Mesenchymal stem cell (in vitro differentiated cells and primary cell): Measurements from ENCODE around the gene MTFR1L.

Source experiments
- DNase-seq: peaks from one replicate; pipeline ENCODE4 v3.0.0-alpha.2; 2013
- H2AFZ ChIP-seq: one replicate; pipeline ENCODE4 v1.6.1; 2013; ENCODE audit warnings: low read depth, mild to moderate bottlenecking, control low read depth, inconsistent platforms, low read length, moderate library complexity
- H2AK5ac ChIP-seq: 2 replicates; pipeline ENCODE4 v1.6.1; 2013; ENCODE audit warnings: low read length, moderate library complexity, mild to moderate bottlenecking, inconsistent platforms; ENCODE audit not compliant: severe bottlenecking
- H2BK120ac ChIP-seq: one replicate; pipeline ENCODE4 v1.6.1; 2013; ENCODE audit warnings: low read depth, mild to moderate bottlenecking, inconsistent platforms, low read length, moderate library complexity
- H2BK12ac ChIP-seq, 2 experiments: one replicate each; pipeline ENCODE4 v1.6.1; 2013; ENCODE audit warnings: inconsistent platforms in 2 of 2, low read length in 2 of 2, mild to moderate bottlenecking in 2 of 2, moderate library complexity in 2 of 2, control low read depth in 1 of 2
- H2BK15ac ChIP-seq: one replicate; pipeline ENCODE4 v1.6.1; 2013; ENCODE audit warnings: mild to moderate bottlenecking, low read depth, inconsistent platforms; ENCODE audit not compliant: poor library complexity, severe bottlenecking
- H2BK5ac ChIP-seq: 2 replicates; pipeline ENCODE4 v1.6.1; 2013; ENCODE audit warnings: low read depth, mild to moderate bottlenecking, low read length, control low read depth, inconsistent platforms; ENCODE audit not compliant: poor library complexity, severe bottlenecking
- H3K14ac ChIP-seq, 2 experiments: one replicate each; pipeline ENCODE4 v1.6.1; 2013; ENCODE audit warnings: inconsistent platforms in 2 of 2, low read length in 2 of 2, control low read depth in 1 of 2, mild to moderate bottlenecking in 1 of 2, moderate library complexity in 1 of 2
- H3K18ac ChIP-seq, 2 experiments: one replicate each; pipeline ENCODE4 v1.6.1; 2013; ENCODE audit warnings: inconsistent platforms in 2 of 2, low read length in 2 of 2, control low read depth in 1 of 2, low read depth in 1 of 2, mild to moderate bottlenecking in 1 of 2
- H3K23ac ChIP-seq, 2 experiments: one replicate each; pipeline ENCODE4 v1.6.1; 2013; ENCODE audit warnings: inconsistent platforms in 2 of 2, low read length in 2 of 2, mild to moderate bottlenecking in 2 of 2, moderate library complexity in 2 of 2, control low read depth in 1 of 2
- H3K27ac ChIP-seq: 2 replicates; pipeline ENCODE4 v1.5.1; 2013; ENCODE audit warnings: mild to moderate bottlenecking, moderate library complexity, low read length, control low read depth, inconsistent platforms; ENCODE audit not compliant: poor library complexity, severe bottlenecking
- H3K27me3 ChIP-seq, 2 experiments: 2 replicates each; pipeline versions ENCODE4 v1.6.1 to v1.7.0; 2013; ENCODE audit warnings: low read length in 2 of 2, mild to moderate bottlenecking in 2 of 2, moderate library complexity in 2 of 2, control low read depth in 1 of 2, inconsistent platforms in 1 of 2; ENCODE audit not compliant: control insufficient read depth in 1 of 2, insufficient read depth in 1 of 2
- H3K36me3 ChIP-seq, 2 experiments: 2 replicates each; pipeline versions ENCODE4 v1.6.1 to v1.7.0; 2013; ENCODE audit warnings: low read length in 2 of 2, control low read depth in 1 of 2, inconsistent platforms in 1 of 2, low read depth in 1 of 2, mild to moderate bottlenecking in 1 of 2; ENCODE audit not compliant: insufficient read depth in 2 of 2, control insufficient read depth in 1 of 2
- H3K4ac ChIP-seq, 2 experiments: one replicate each; pipeline ENCODE4 v1.6.1; 2013; ENCODE audit warnings: inconsistent platforms in 2 of 2, low read length in 2 of 2, mild to moderate bottlenecking in 2 of 2, moderate library complexity in 2 of 2, control low read depth in 1 of 2, low read depth in 1 of 2
- H3K4me1 ChIP-seq: 2 replicates; pipeline ENCODE4 v1.6.1; 2013; ENCODE audit warnings: low read depth, low read length, control low read depth; ENCODE audit not compliant: control insufficient read depth, insufficient read depth
- H3K4me2 ChIP-seq: 2 replicates; pipeline ENCODE4 v1.6.1; 2013; ENCODE audit warnings: low read length, mild to moderate bottlenecking, inconsistent platforms; ENCODE audit not compliant: poor library complexity, severe bottlenecking
- H3K4me3 ChIP-seq, 2 experiments: 2 replicates each; pipeline versions ENCODE4 v1.5.1 to v1.7.0; 2013; ENCODE audit warnings: low read length in 2 of 2, mild to moderate bottlenecking in 2 of 2, control low read depth in 1 of 2, low read depth in 1 of 2; ENCODE audit not compliant: insufficient read depth in 1 of 2
- H3K79me1 ChIP-seq: replicated peaks from 2 replicates; pipeline ENCODE4 v1.6.1; 2013; ENCODE audit warnings: mild to moderate bottlenecking, control low read depth, low read length, inconsistent platforms; ENCODE audit not compliant: poor library complexity, severe bottlenecking
- H3K9ac ChIP-seq: 2 replicates; pipeline ENCODE4 v1.7.0; 2013; ENCODE audit warnings: mild to moderate bottlenecking, low read length, moderate library complexity
- H3K9me3 ChIP-seq: 2 replicates; pipeline ENCODE4 v1.7.0; 2013; ENCODE audit warnings: mild to moderate bottlenecking, low read length; ENCODE audit not compliant: control insufficient read depth
- H4K8ac ChIP-seq: one replicate; pipeline ENCODE4 v1.6.1; 2013; ENCODE audit warnings: inconsistent platforms, mild to moderate bottlenecking, low read length, moderate library complexity
- H4K91ac ChIP-seq: one replicate; pipeline ENCODE4 v1.6.1; 2013; ENCODE audit warnings: mild to moderate bottlenecking, low read length, inconsistent platforms
- WGBS: methylation state at CpG from one replicate; pipeline ENCODE4 v1.1.7; 2013; ENCODE audit warnings: mixed read lengths; 5-methylcytosine and 5-hydroxymethylcytosine counted together

MTFR1L gene

DNA sequence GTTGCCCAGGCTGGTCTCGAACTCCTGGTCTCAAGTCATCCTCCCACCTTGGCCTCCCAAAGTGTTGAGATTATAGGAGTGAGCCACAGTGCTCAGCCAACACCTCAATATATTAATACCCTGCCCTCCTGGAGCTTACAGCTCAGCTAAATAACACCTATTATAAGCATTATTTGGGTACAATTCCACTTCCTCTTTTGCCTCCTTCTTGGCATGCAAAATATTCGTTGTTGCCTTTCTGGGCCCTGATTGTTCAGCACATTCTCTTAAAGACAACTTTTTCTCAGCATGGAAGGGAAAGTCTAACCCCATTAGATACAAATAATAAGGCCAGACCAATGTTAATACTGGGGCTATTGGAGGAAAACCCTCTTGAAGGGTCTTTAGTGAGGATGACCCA lies 53.0 kb downstream of the MTFR1L start:
- WGBS: 96% methylated on average over 2 of the region's 2 CpGs

DNA sequence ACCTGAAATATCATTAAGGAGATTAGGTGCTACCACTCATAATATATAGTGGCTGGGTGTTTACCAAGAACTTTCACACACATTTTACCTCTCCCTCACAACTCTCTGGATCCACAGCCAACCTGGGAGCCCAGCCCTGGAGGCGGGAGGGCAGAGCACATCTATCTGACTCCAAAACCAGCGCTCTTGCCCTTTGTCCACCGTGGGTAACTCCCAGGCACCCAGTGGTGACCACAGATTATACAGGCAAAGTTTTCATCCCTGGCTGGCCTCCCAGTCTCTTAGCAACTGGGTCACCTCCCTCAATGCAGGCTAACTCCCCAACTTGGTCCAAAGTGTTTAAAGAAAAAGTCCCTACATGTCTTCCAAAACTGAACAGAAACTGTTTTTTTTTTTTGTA lies 53.4 kb downstream of the MTFR1L start:
- 89% methylated on average over 3 of the region's 3 CpGs for WGBS
- Histone ChIP-seq H3K9ac (no peak overlapping the region), H2AFZ (no peak overlapping the region), H3K4me2 (no peak overlapping the region), H3K79me1 (peaks cover 25% of the 10 kb centered on the region), H2BK120ac (no peak overlapping the region), H3K4me1 (peaks cover 33% of the 10 kb centered on the region), H4K8ac (peak overlapping the region; percentile 27), H3K14ac (no peak overlapping the region), H2BK12ac (no peak overlapping the region), H3K36me3 (peaks cover 14 to 18% of the 10 kb centered on the region in 2 experiments), H3K9me3 (no peaks in the 10 kb centered on the region), H3K18ac (no peak overlapping the region), H2AK5ac (peak overlapping the region; percentile 17), H3K27me3 (no peaks in the 10 kb centered on the region), H4K91ac (no peak overlapping the region), H2BK5ac (no peak overlapping the region), H3K23ac (no peak overlapping the region), H3K4me3 (no peak overlapping the region), H3K4ac (no peak overlapping the region), H3K27ac (no peak overlapping the region), H2BK15ac (no peak overlapping the region)
- no peak for DNase-seq

More for the DNA sequence above, 53.0 kb downstream of the MTFR1L start:
- Histone ChIP-seq H3K23ac (no peak overlapping the region), H4K91ac (no peak overlapping the region), H3K79me1 (peaks cover 25% of the 10 kb centered on the region), H3K4ac (no peak overlapping the region), H3K4me3 (no peak overlapping the region), H3K27me3 (no peaks in the 10 kb centered on the region), H2BK15ac (no peak overlapping the region), H3K4me1 (peaks cover 37% of the 10 kb centered on the region), H3K9me3 (no peaks in the 10 kb centered on the region), H2AFZ (no peak overlapping the region), H2BK12ac (no peak overlapping the region), H2BK120ac (no peak overlapping the region), H3K4me2 (no peak overlapping the region), H3K36me3 (peaks cover 16 to 19% of the 10 kb centered on the region in 2 experiments), H2AK5ac (no peak overlapping the region), H3K27ac (no peak overlapping the region), H2BK5ac (no peak overlapping the region), H3K9ac (no peak overlapping the region), H4K8ac (no peak overlapping the region), H3K14ac (no peak overlapping the region), H3K18ac (no peak overlapping the region)
- no peak for DNase-seq

DNA sequence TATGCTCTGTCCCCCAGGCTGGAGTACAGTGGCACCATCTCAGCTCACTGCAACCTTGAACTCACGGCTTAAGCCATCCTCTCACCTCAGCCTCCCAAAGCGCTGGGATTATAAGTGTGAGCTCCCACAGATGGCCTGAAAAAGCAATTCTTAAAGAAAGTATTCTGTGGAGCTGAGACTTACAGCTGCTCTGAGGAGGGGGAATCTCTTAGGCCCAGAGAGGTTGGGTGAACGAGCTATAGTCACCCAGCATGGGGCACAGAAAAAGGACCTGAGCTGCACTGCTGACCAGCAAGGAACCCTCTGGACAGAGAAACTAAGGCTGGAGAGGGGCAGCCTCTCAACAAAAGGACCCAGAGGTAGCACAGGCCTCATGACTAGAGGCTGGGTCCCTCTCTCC lies 54.5 kb downstream of the MTFR1L start:
- WGBS: 93% methylated on average over 3 of the region's 3 CpGs
- H3K23ac ChIP-seq: peak overlapping the region in 1 of 2 experiments; percentile 32
- H2BK15ac ChIP-seq: no peak overlapping the region
- no peaks in the 10 kb centered on the region for H3K27me3 ChIP-seq
- peak overlapping the region in 1 of 2 experiments; percentile 28 for H2BK12ac ChIP-seq
- no peak for DNase-seq
- H2AK5ac ChIP-seq: peak overlapping the region; percentile 63
- peak overlapping the region; percentile 34 for H4K91ac ChIP-seq
- H3K4me3 ChIP-seq: peak overlapping the region in 1 of 2 experiments; percentile 89
- peaks cover 25% of the 10 kb centered on the region for H3K79me1 ChIP-seq
- H3K18ac ChIP-seq: no peak overlapping the region
- no peak overlapping the region for H3K4ac ChIP-seq
- no peak overlapping the region for H3K14ac ChIP-seq
- peaks cover 30% of the 10 kb centered on the region for H3K4me1 ChIP-seq
- no peak overlapping the region for H2BK5ac ChIP-seq
- H3K36me3 ChIP-seq: peaks cover 11 to 12% of the 10 kb centered on the region in 2 experiments
- H3K9ac ChIP-seq: peak overlapping the region; percentile 88
- no peaks in the 10 kb centered on the region for H3K9me3 ChIP-seq
- peak overlapping the region; percentile 86 for H3K4me2 ChIP-seq
- no peak overlapping the region for H3K27ac ChIP-seq
- H2BK120ac ChIP-seq: no peak overlapping the region
- no peak overlapping the region for H2AFZ ChIP-seq
- peak overlapping the region; percentile 86 for H4K8ac ChIP-seq

DNA sequence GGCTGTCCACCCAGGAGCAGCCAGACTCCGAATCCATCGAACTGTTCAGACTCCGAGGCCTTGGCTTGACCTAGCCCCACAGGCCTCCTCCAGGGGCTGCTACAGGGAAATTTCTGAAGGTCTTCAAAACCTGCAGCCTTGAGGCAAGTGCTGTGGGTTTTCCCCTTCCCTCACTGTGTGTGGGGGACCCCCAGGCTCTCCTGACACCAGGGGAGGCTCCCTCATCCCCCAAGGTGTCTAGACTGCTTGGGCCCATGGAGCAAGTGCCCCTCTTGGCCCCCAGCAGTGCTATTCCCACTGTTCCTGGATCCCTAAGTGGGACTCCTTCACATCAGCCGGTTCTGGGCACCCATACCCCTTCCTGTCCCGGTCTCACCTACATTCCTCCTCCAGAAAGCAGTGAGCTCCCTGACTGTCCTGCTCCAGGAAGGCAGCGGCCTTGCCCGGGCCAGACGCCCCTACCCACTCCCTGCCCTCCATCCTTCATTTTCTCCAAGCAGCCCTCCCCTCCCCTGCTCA lies 54.9 kb downstream of the MTFR1L start:
- DNase-seq: no peak
- Histone ChIP-seq H4K91ac (peak overlapping the region; percentile 34), H3K27ac (peak overlapping the region; percentile 30), H2BK120ac (no peak overlapping the region), H2BK15ac (no peak overlapping the region), H2AFZ (peak overlapping the region; percentile 73), H2AK5ac (peak overlapping the region; percentile 63), H3K36me3 (peaks cover 8 to 10% of the 10 kb centered on the region in 2 experiments), H3K79me1 (peaks cover 25% of the 10 kb centered on the region), H3K4ac (peak overlapping the region; percentile 71 to 84), H3K4me2 (peak overlapping the region; percentile 86), H3K9me3 (no peaks in the 10 kb centered on the region), H3K4me1 (peaks cover 31% of the 10 kb centered on the region), H3K27me3 (no peaks in the 10 kb centered on the region), H3K4me3 (peak overlapping the region; percentile 74 to 89), H3K14ac (peak overlapping the region in 1 of 2 experiments; percentile 94), H2BK12ac (peak overlapping the region; percentile 28 to 92), H3K9ac (peak overlapping the region; percentile 88), H2BK5ac (peak overlapping the region; percentile 53), H3K18ac (peak overlapping the region; percentile 91 to 94), H4K8ac (peak overlapping the region; percentile 29), H3K23ac (peak overlapping the region in 1 of 2 experiments; percentile 74)
- WGBS: 43% methylated on average over 8 of the region's 8 CpGs
